Mammary epithelial cell (primary cell): ENCODE results near the gene MED9.

Experiments used
- EZH2 ChIP-seq: IDR thresholded peaks from 2 replicates; pipeline ENCODE4 v1.6.1; 2012; ENCODE audit warnings: low read length, inconsistent platforms, borderline replicate concordance
- TF ChIP-seq, protein P1 (sequence below), 2 donors: IDR thresholded peaks in 1 of 2; conservative IDR thresholded peaks in 1 of 2; 2 replicates each; pipeline ENCODE4 v1.5.1; 2011 to 2012; ENCODE audit warnings: inconsistent platforms in 2 of 2, low read length in 2 of 2, mild to moderate bottlenecking in 2 of 2, control low read depth in 1 of 2, low read depth in 1 of 2; ENCODE audit not compliant: insufficient read depth in 1 of 2; ENCODE audit errors: extremely low read depth in 1 of 2

GRCh38 chr17:17540935-17541639 lies 64.3 kb downstream of the MED9 start:
- TF ChIP-seq EZH2, result no peak
- TF ChIP-seq, protein P1, sequence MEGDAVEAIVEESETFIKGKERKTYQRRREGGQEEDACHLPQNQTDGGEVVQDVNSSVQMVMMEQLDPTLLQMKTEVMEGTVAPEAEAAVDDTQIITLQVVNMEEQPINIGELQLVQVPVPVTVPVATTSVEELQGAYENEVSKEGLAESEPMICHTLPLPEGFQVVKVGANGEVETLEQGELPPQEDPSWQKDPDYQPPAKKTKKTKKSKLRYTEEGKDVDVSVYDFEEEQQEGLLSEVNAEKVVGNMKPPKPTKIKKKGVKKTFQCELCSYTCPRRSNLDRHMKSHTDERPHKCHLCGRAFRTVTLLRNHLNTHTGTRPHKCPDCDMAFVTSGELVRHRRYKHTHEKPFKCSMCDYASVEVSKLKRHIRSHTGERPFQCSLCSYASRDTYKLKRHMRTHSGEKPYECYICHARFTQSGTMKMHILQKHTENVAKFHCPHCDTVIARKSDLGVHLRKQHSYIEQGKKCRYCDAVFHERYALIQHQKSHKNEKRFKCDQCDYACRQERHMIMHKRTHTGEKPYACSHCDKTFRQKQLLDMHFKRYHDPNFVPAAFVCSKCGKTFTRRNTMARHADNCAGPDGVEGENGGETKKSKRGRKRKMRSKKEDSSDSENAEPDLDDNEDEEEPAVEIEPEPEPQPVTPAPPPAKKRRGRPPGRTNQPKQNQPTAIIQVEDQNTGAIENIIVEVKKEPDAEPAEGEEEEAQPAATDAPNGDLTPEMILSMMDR (conservative IDR thresholded peaks at IDR 0.05 in 1 of 2, IDR thresholded peaks at IDR 0.05 in 1 of 2; ENCODE audit: extremely low read depth in 1 of 2, insufficient read depth in 1 of 2, low read depth in 1 of 2, low read length in 2 of 2), result no peak
